Measurements from ENCODE around the gene RDH14.

The RDH14 gene

GRCh38 chr2:18578033-18578432 lies 17.6 kb upstream of the RDH14 start:
- DNase-seq (ENCODE audit: low read depth in 2 of 3, low spot score in 2 of 3): no peak

- no peak for DNase-seq (ENCODE audit: low read depth in 2 of 3, low spot score in 2 of 3)
Observed at GRCh38 chr2:18566145-18566769, 5.8 kb upstream of the RDH14 start.

GRCh38 chr2:18560797-18561085 lies 288 bp upstream of the RDH14 start:
- no peak for DNase-seq (ENCODE audit: low read depth in 2 of 3, low spot score in 2 of 3)

GRCh38 chr2:18559531-18560030 lies 872 bp downstream of the RDH14 start:
- no peak for DNase-seq (ENCODE audit: low read depth in 2 of 3, low spot score in 2 of 3)

GRCh38 chr2:18558458-18558857 lies 2.0 kb downstream of the RDH14 start:
- DNase-seq (ENCODE audit: low read depth in 2 of 3, low spot score in 2 of 3): no peak

GRCh38 chr2:18557121-18557520 lies 3.3 kb downstream of the RDH14 start:
- DNase-seq (ENCODE audit: low read depth in 2 of 3, low spot score in 2 of 3): no peak

- no peak for DNase-seq (ENCODE audit: low read depth in 2 of 3, low spot score in 2 of 3)
Observed at GRCh38 chr2:18552351-18553077, 7.9 kb downstream of the RDH14 start.

GRCh38 chr2:18551623-18552022 lies 8.8 kb downstream of the RDH14 start:
- DNase-seq (ENCODE audit: low read depth in 2 of 3, low spot score in 2 of 3): no peak

- DNase-seq (ENCODE audit: low read depth in 2 of 3, low spot score in 2 of 3): no peak
Observed at GRCh38 chr2:18551169-18551568, 9.3 kb downstream of the RDH14 start.

GRCh38 chr2:18550433-18550832 lies 10.0 kb downstream of the RDH14 start:
- DNase-seq (ENCODE audit: low read depth in 2 of 3, low spot score in 2 of 3): no peak

- no peak for DNase-seq (ENCODE audit: low read depth in 2 of 3, low spot score in 2 of 3)
Observed at GRCh38 chr2:18549083-18549482, 11.4 kb downstream of the RDH14 start.

- DNase-seq (ENCODE audit: low read depth in 2 of 3, low spot score in 2 of 3): no peak
Observed at GRCh38 chr2:18548621-18549020, 11.8 kb downstream of the RDH14 start.

GRCh38 chr2:18546567-18546966 lies 13.9 kb downstream of the RDH14 start:
- DNase-seq (ENCODE audit: low read depth in 2 of 3, low spot score in 2 of 3): no peak

- DNase-seq (ENCODE audit: low read depth in 2 of 3, low spot score in 2 of 3): no peak
Observed at GRCh38 chr2:18545384-18545783, 15.1 kb downstream of the RDH14 start.

GRCh38 chr2:18544171-18544570 lies 16.3 kb downstream of the RDH14 start:
- DNase-seq (ENCODE audit: low read depth in 2 of 3, low spot score in 2 of 3): no peak

- no peak for DNase-seq (ENCODE audit: low read depth in 2 of 3, low spot score in 2 of 3)
Observed at GRCh38 chr2:18540872-18541271, 19.6 kb downstream of the RDH14 start.

- no peak for DNase-seq (ENCODE audit: low read depth in 2 of 3, low spot score in 2 of 3)
Observed at GRCh38 chr2:18536697-18537096, 23.8 kb downstream of the RDH14 start.

GRCh38 chr2:18536100-18536499 lies 24.4 kb downstream of the RDH14 start:
- no peak for DNase-seq (ENCODE audit: low read depth in 2 of 3, low spot score in 2 of 3)

- DNase-seq (ENCODE audit: low read depth in 2 of 3, low spot score in 2 of 3): no peak
Observed at GRCh38 chr2:18531194-18531593, 29.3 kb downstream of the RDH14 start.

GRCh38 chr2:18527822-18528221 lies 32.6 kb downstream of the RDH14 start:
- no peak for DNase-seq (ENCODE audit: low read depth in 2 of 3, low spot score in 2 of 3)

- DNase-seq (ENCODE audit: low read depth in 2 of 3, low spot score in 2 of 3): no peak
Observed at GRCh38 chr2:18527326-18527725, 33.1 kb downstream of the RDH14 start.

- no peak for DNase-seq (ENCODE audit: low read depth in 2 of 3, low spot score in 2 of 3)
Observed at GRCh38 chr2:18526429-18526828, 34.0 kb downstream of the RDH14 start.

- DNase-seq (ENCODE audit: low read depth in 2 of 3, low spot score in 2 of 3): no peak
Observed at GRCh38 chr2:18525852-18526251, 34.6 kb downstream of the RDH14 start.

Measured in activated CD8-positive, alpha-beta memory T cell treated with anti-CD3 and anti-CD28 coated beads for 48 hours (primary cell).